A549 (cell line): ENCODE measurements around the gene ONECUT3. TPM values are rescaled to one million over a fixed set of nuclear protein-coding genes. Genes with fewer than 3 reads are reported as not detected.

Source experiments
- ATAC-seq, 2 experiments: fragments of 200-7000 bp in 1 of 2; fragments of >200 bp in 1 of 2; cut with Nextera tagmentation in 1 of 2; cut with Tn5 transposase in 1 of 2; 3 replicates each; pipeline versions ENCODE4 v1.8.0 to v1.9.1; 2018 to 2020; ENCODE audit warnings: mild to moderate bottlenecking in 1 of 2, moderate library complexity in 1 of 2
- CTCF ChIA-PET: fragments of 300-600 bp; sonication (Branson Sonifier 250); formaldehyde crosslinking; extraction: SDS; loops from one replicate; lab custom pipeline; 2021; ENCODE audit warnings: antibody characterized with exemption, inconsistent platforms; lab: Yijun Ruan, JAX
- POLR2A ChIA-PET: fragments of 350-600 bp; formaldehyde crosslinking; extraction: SDS; loops from one replicate; lab custom pipeline; 2021; ENCODE audit warnings: antibody characterized with exemption, inconsistent platforms; lab: Yijun Ruan, JAX
- DNase-seq, 2 experiments: peaks; one replicate each; pipeline versions ENCODE4 v3.0.0 to v3.0.0-alpha.2; 2011 to 2016; ENCODE audit warnings: low read depth in 1 of 2, low spot score in 1 of 2
- FAIRE-seq: peaks from 2 replicates; lab custom pipeline; 2011; peaks lifted over from hg19 to GRCh38; lab: Jason Lieb, UNC
- H3K27ac ChIP-seq, 2 experiments: fragments of >200 bp; sonication (Bioruptor Twin); formaldehyde crosslinking; 3 replicates each; pipeline ENCODE4 v1.5.1; 2016 to 2017
- H3K4me1 ChIP-seq: fragments of >200 bp; sonication (Bioruptor Twin); formaldehyde crosslinking; 3 replicates; pipeline ENCODE4 v1.6.1; 2016
- H3K4me2 ChIP-seq: fragments of >200 bp; sonication (Bioruptor Twin); formaldehyde crosslinking; 3 replicates; pipeline ENCODE4 v1.6.1; 2016
- H3K4me3 ChIP-seq: fragments of >200 bp; sonication (Bioruptor Twin); formaldehyde crosslinking; 3 replicates; pipeline ENCODE4 v1.5.1; 2016
- H3K9me3 ChIP-seq: fragments of >200 bp; sonication (Bioruptor Twin); formaldehyde crosslinking; 3 replicates; pipeline ENCODE4 v1.6.1; 2016
- CHD4 ChIP-seq: fragments of 200-600 bp; sonication (generic); IDR thresholded peaks from 2 replicates; pipeline ENCODE4 v1.6.1; 2016; ENCODE audit warnings: antibody characterized with exemption, mild to moderate bottlenecking, borderline replicate concordance
- CTCF ChIP-seq: fragments of >200 bp; sonication (Bioruptor Twin); formaldehyde crosslinking; IDR thresholded peaks from 3 replicates; pipeline ENCODE4 v1.5.1; 2016
- E2F6 ChIP-seq: IDR thresholded peaks from 2 replicates; pipeline ENCODE4 v1.6.1; 2012; ENCODE audit warnings: low read depth, borderline replicate concordance
- EHMT2 ChIP-seq: fragments of 200-600 bp; sonication (generic); IDR thresholded peaks from 2 replicates; pipeline ENCODE4 v1.6.1; 2016; ENCODE audit warnings: antibody characterized with exemption, low read depth, mild to moderate bottlenecking, moderate library complexity
- HEYL ChIP-seq: fragments of 250-450 bp; sonication (Bioruptor Pico); IDR thresholded peaks from 2 replicates; pipeline ENCODE4 v1.8.0; 2021; ENCODE audit warnings: mild to moderate bottlenecking, moderate library complexity
- HMGXB4 ChIP-seq: fragments of 250-450 bp; sonication (Bioruptor Pico); IDR thresholded peaks from 2 replicates; pipeline ENCODE4 v1.5.0; 2021; ENCODE audit warnings: mild to moderate bottlenecking, moderate library complexity, borderline replicate concordance
- JUN ChIP-seq, 2 experiments: fragments of >200 bp; sonication (Bioruptor Twin); formaldehyde crosslinking; IDR thresholded peaks; 2 replicates in 1 of 2; 3 replicates in 1 of 2; pipeline ENCODE4 v1.6.1; 2016 to 2017
- MAX ChIP-seq: IDR thresholded peaks from 2 replicates; pipeline ENCODE4 v1.6.1; 2012
- MYC ChIP-seq: IDR thresholded peaks from 2 replicates; pipeline ENCODE4 v1.6.1; 2012; ENCODE audit warnings: mild to moderate bottlenecking, inconsistent platforms, low read length, improper control_type of control experiment, borderline replicate concordance
- RFX5 ChIP-seq: fragments of 450-650 bp; IDR thresholded peaks from 2 replicates; pipeline ENCODE4 v1.7.1; 2014; ENCODE audit warnings: antibody characterized with exemption, mild to moderate bottlenecking, moderate library complexity
- RNF2 ChIP-seq: fragments of 200-600 bp; sonication (generic); IDR thresholded peaks from 2 replicates; pipeline ENCODE4 v1.6.1; 2016; ENCODE audit warnings: low read depth, mild to moderate bottlenecking, antibody characterized with exemption, moderate library complexity, borderline replicate concordance
- SMC3 ChIP-seq: fragments of >200 bp; sonication (Bioruptor Twin); formaldehyde crosslinking; IDR thresholded peaks from 3 replicates; pipeline ENCODE4 v1.6.1; 2018; ENCODE audit warnings: inconsistent platforms
- SREBF2 ChIP-seq: fragments of 450-650 bp; IDR thresholded peaks from 2 replicates; pipeline ENCODE4 v1.6.1; 2014; ENCODE audit warnings: mild to moderate bottlenecking, moderate library complexity
- TFCP2L1 ChIP-seq: fragments of 250-450 bp; sonication (Bioruptor Pico); IDR thresholded peaks from 2 replicates; pipeline ENCODE4 v1.5.0; 2021; ENCODE audit warnings: mild to moderate bottlenecking
- WGBS: methylation state at CpG from one replicate; pipeline ENCODE4 v1.1.6; 2017; ENCODE audit errors: missing lambda C conversion rate; 5-methylcytosine and 5-hydroxymethylcytosine counted together
- polyA plus RNA-seq, 4 experiments: library from polyadenylated mRNA; depleted of rRNA in 3 of 4; stranded (reverse); fragments of >200 nt; fragmentation: RNase III in 1 of 4; extraction: RNeasy Plus Mini Kit Qiagen cat#74134 plus additional on column Dnase treatment in 1 of 4; gene quantifications; 2 replicates in 3 of 4; 3 replicates in 1 of 4; pipeline ENCODE4 v1.2.3, GENCODE V29; 2011 to 2017

ONECUT3 gene
- polyA plus RNA-seq, 2 of the 4 experiments (the other 2 are of a cell fraction), result 0.01 TPM; not detected in 1

GRCh38 chr19:1812426-1813191, 59.3 kb downstream of the ONECUT3 start (continued):
- peak; percentile 63 for TF ChIP-seq CTCF
- TF ChIP-seq TFCP2L1 (CRISPR knock-in tag), result no peak
- no peak for TF ChIP-seq HEYL (CRISPR knock-in tag)
- no peak for TF ChIP-seq CHD4
- TF ChIP-seq MYC, result 0 out of 2 replicates have a peak, but pooled peaks have one; percentile 21
- peak; percentile 48 for TF ChIP-seq SMC3
- no peak for TF ChIP-seq RNF2
- peak in 1 of 2 experiments; percentile 28; a peak in 1 of 5 replicates for TF ChIP-seq JUN (IDR thresholded peaks at IDR 0.05)

GRCh38 chr19:1813192-1814182, 60.2 kb downstream of the ONECUT3 start:
- WGBS, result 65% methylated on average over 19 of the region's 21 CpGs
- ChIA-PET CTCF (interaction anchor here (0.5 to 3.7 kb wide), 8 partner anchors 10 to 267 kb away, joined by 3 to 29 read pairs (median 6); no protein-coding TSS in a partner anchor), POLR2A (no interaction called here)
- Histone ChIP-seq H3K4me2 (peak overlapping the region; percentile 100), H3K4me1 (peaks cover 13% of the 10 kb centered on the region), H3K27ac (peak overlapping the region; percentile 92 to 96; a peak in 5 of 6 replicates), H3K4me3 (peak overlapping the region; percentile 81), H3K9me3 (no peaks in the 10 kb centered on the region)
- TF ChIP-seq CTCF (peak; percentile 13; the same call in 1 of the 3 replicates), RFX5 (no peak)
- FAIRE-seq (no peak), DNase-seq (no peak), ATAC-seq (no peak)

- WGBS, result 83% methylated on average over 9 of the region's 10 CpGs
- POLR2A ChIA-PET, result no interaction called here
- FAIRE-seq (no peak), ATAC-seq (no peak), DNase-seq (no peak)
- Histone ChIP-seq H3K27ac (no peak overlapping the region), H3K4me3 (no peak overlapping the region), H3K4me1 (peaks cover 13% of the 10 kb centered on the region), H3K9me3 (no peaks in the 10 kb centered on the region)
- CTCF ChIA-PET, result interaction anchor here (0.5 to 3.7 kb wide), 8 partner anchors 9 to 1896 kb away, joined by 3 to 29 read pairs (median 6); no protein-coding TSS in a partner anchor
- TF ChIP-seq HMGXB4, result no peak
- TF ChIP-seq SREBF2, result no peak
- no peak for TF ChIP-seq EHMT2
- TF ChIP-seq MAX, result no peak
- no peak for TF ChIP-seq E2F6
- TF ChIP-seq, all 56 proteins: peak for 0
- no peak overlapping the region for H3K4me2 ChIP-seq
Observed at GRCh38 chr19:1814391-1814790, 61.1 kb downstream of the ONECUT3 start.
